H9 (cell line): ENCODE measurements around the gene RAP1GAP2. TPM values are rescaled to one million over a fixed set of nuclear protein-coding genes. Genes with fewer than 3 reads are reported as not detected.

Experiments used
- DNase-seq: peaks from one replicate; pipeline ENCODE4 v3.0.0-alpha.2; 2017
- H2AFZ ChIP-seq: one replicate; pipeline ENCODE4 v1.6.1; 2013; ENCODE audit warnings: mild to moderate bottlenecking, low read length, control low read depth, moderate library complexity
- H2AK5ac ChIP-seq: 2 replicates; pipeline ENCODE4 v1.6.1; 2013; ENCODE audit warnings: low read length, control low read depth, mixed read lengths; ENCODE audit not compliant: insufficient read length
- H2BK120ac ChIP-seq: one replicate; pipeline ENCODE4 v1.6.1; 2013; ENCODE audit warnings: low read depth, mild to moderate bottlenecking, low read length, control low read depth, inconsistent platforms; ENCODE audit not compliant: poor library complexity, severe bottlenecking
- H2BK12ac ChIP-seq: 2 replicates; pipeline ENCODE4 v1.6.1; 2013; ENCODE audit warnings: low read length, control low read depth, mixed read lengths, low read depth; ENCODE audit not compliant: insufficient read length
- H2BK15ac ChIP-seq: 2 replicates; pipeline ENCODE4 v1.6.1; 2013; ENCODE audit warnings: low read depth, low read length, control low read depth
- H2BK20ac ChIP-seq: one replicate; pipeline ENCODE4 v1.6.1; 2013; ENCODE audit warnings: low read depth, mild to moderate bottlenecking, low read length, control low read depth, inconsistent platforms; ENCODE audit not compliant: poor library complexity, severe bottlenecking
- H2BK5ac ChIP-seq: 2 replicates; pipeline ENCODE4 v1.6.1; 2013; ENCODE audit warnings: low read length, control low read depth, mixed read lengths; ENCODE audit not compliant: insufficient read length
- H3K14ac ChIP-seq: 2 replicates; pipeline ENCODE4 v1.6.1; 2013; ENCODE audit warnings: low read length, control low read depth; ENCODE audit not compliant: insufficient read depth
- H3K18ac ChIP-seq: 2 replicates; pipeline ENCODE4 v1.6.1; 2013; ENCODE audit warnings: low read depth, mild to moderate bottlenecking, mixed read lengths, low read length, control low read depth; ENCODE audit not compliant: insufficient read length
- H3K23ac ChIP-seq: 2 replicates; pipeline ENCODE4 v1.6.1; 2013; ENCODE audit warnings: low read length, control low read depth, mixed read lengths, low read depth; ENCODE audit not compliant: insufficient read length
- H3K23me2 ChIP-seq: 2 replicates; pipeline ENCODE4 v1.6.1; 2013; ENCODE audit warnings: low read depth, mild to moderate bottlenecking, mixed read lengths, low read length, control low read depth; ENCODE audit not compliant: insufficient read length, poor library complexity, severe bottlenecking
- H3K27ac ChIP-seq: 2 replicates; pipeline ENCODE4 v1.5.1; 2013; ENCODE audit warnings: low read length, control low read depth, mixed read lengths, low read depth; ENCODE audit not compliant: insufficient read length
- H3K27me3 ChIP-seq: 2 replicates; pipeline ENCODE4 v1.6.1; 2013; ENCODE audit warnings: low read length, control low read depth, inconsistent platforms; ENCODE audit not compliant: insufficient read depth
- H3K4ac ChIP-seq: 2 replicates; pipeline ENCODE4 v1.6.1; 2013; ENCODE audit warnings: low read depth, mild to moderate bottlenecking, control low read depth, inconsistent platforms, low read length, moderate library complexity
- H3K4me1 ChIP-seq: 2 replicates; pipeline ENCODE4 v1.6.1; 2013; ENCODE audit warnings: low read length, control low read depth, inconsistent platforms; ENCODE audit not compliant: insufficient read depth
- H3K4me2 ChIP-seq: 2 replicates; pipeline ENCODE4 v1.6.1; 2013; ENCODE audit warnings: low read length, control low read depth, mixed read lengths; ENCODE audit not compliant: insufficient read length, insufficient read depth
- H3K56ac ChIP-seq: 2 replicates; pipeline ENCODE4 v1.6.1; 2013; ENCODE audit warnings: low read depth, mild to moderate bottlenecking, mixed read lengths, low read length, control low read depth; ENCODE audit not compliant: insufficient read length
- H3K79me1 ChIP-seq: 2 replicates; pipeline ENCODE4 v1.6.1; 2013; ENCODE audit warnings: low read depth, mild to moderate bottlenecking, moderate library complexity, low read length, control low read depth, inconsistent platforms; ENCODE audit not compliant: insufficient read depth, poor library complexity, severe bottlenecking
- H3K79me2 ChIP-seq: 2 replicates; pipeline ENCODE4 v1.6.1; 2013; ENCODE audit warnings: low read length, control low read depth, inconsistent platforms; ENCODE audit not compliant: insufficient read depth
- H3K9ac ChIP-seq: 2 replicates; pipeline ENCODE4 v1.6.1; 2013; ENCODE audit warnings: low read length, control low read depth, mixed read lengths; ENCODE audit not compliant: insufficient read length; ENCODE audit errors: extremely low read depth
- H3K9me3 ChIP-seq: one replicate; pipeline ENCODE4 v1.6.1; 2013; ENCODE audit warnings: low read depth, low read length, inconsistent platforms; ENCODE audit not compliant: control insufficient read depth
- H3T11ph ChIP-seq: one replicate; pipeline ENCODE4 v1.6.1; 2013; ENCODE audit warnings: mild to moderate bottlenecking, low read length, control low read depth, inconsistent platforms
- H4K20me1 ChIP-seq: one replicate; pipeline ENCODE4 v1.6.1; 2013; ENCODE audit not compliant: control insufficient read depth, insufficient read length, insufficient read depth
- H4K5ac ChIP-seq: 2 replicates; pipeline ENCODE4 v1.6.1; 2013; ENCODE audit warnings: low read depth, mild to moderate bottlenecking, mixed read lengths, low read length, control low read depth; ENCODE audit not compliant: insufficient read length
- H4K8ac ChIP-seq: replicated peaks from 2 replicates; pipeline ENCODE4 v1.6.1; 2013; ENCODE audit warnings: low read length, control low read depth, mixed read lengths, low read depth; ENCODE audit not compliant: insufficient read length
- H4K91ac ChIP-seq: 2 replicates; pipeline ENCODE4 v1.6.1; 2013; ENCODE audit warnings: low read depth, mild to moderate bottlenecking, moderate library complexity, mixed read lengths, low read length, control low read depth; ENCODE audit not compliant: insufficient read length
- H3K27ac Mint-ChIP-seq, 3 experiments: 2 replicates in 2 of 3; 3 replicates in 1 of 3; pipeline ENCODE4 v1.8.0; 2020 to 2021; ENCODE audit warnings: mixed read lengths in 3 of 3, mild to moderate bottlenecking in 1 of 3, moderate library complexity in 1 of 3
- H3K27me3 Mint-ChIP-seq: 2 replicates; pipeline ENCODE4 v1.8.0; 2021; ENCODE audit warnings: low read depth, mild to moderate bottlenecking, moderate library complexity, mixed read lengths
- H3K36me3 Mint-ChIP-seq, 3 experiments: 2 replicates in 2 of 3; 3 replicates in 1 of 3; pipeline ENCODE4 v1.8.0; 2020 to 2021; ENCODE audit warnings: low read depth in 3 of 3, mixed read lengths in 3 of 3; ENCODE audit not compliant: insufficient read depth in 1 of 3
- H3K4me1 Mint-ChIP-seq, 2 experiments: 2 replicates each; pipeline ENCODE4 v1.8.0; 2020; ENCODE audit warnings: mixed read lengths in 2 of 2
- H3K4me3 Mint-ChIP-seq, 2 experiments: 2 replicates in 1 of 2; 3 replicates in 1 of 2; pipeline ENCODE4 v1.8.0; 2020 to 2021; ENCODE audit warnings: mild to moderate bottlenecking in 2 of 2, mixed read lengths in 2 of 2, moderate library complexity in 1 of 2
- H3K9me3 Mint-ChIP-seq, 2 experiments: 2 replicates in 1 of 2; 3 replicates in 1 of 2; pipeline ENCODE4 v1.8.0; 2020; ENCODE audit warnings: mild to moderate bottlenecking in 2 of 2, mixed read lengths in 2 of 2, moderate library complexity in 1 of 2
- CTCF ChIP-seq: fragments of 200-600 bp; sonication (generic); conservative IDR thresholded peaks from 3 replicates; pipeline ENCODE4 v1.8.0; 2021; ENCODE audit warnings: antibody characterized with exemption, mild to moderate bottlenecking
- WGBS: extraction: QIAGEN DNeasy Blood & Tissue Kit; methylation state at CpG from one replicate; pipeline ENCODE4 v1.1.7; 2013; ENCODE audit warnings: missing lambda C conversion rate, low lambda C conversion rate, mixed read lengths; ENCODE audit not compliant: insufficient read length; ENCODE audit errors: extremely low coverage; 5-methylcytosine and 5-hydroxymethylcytosine counted together
- total RNA-seq: library from RNA; stranded (reverse); gene quantifications from 2 replicates; pipeline ENCODE4 v1.2.1, GENCODE V29; 2021

RAP1GAP2 gene
- total RNA-seq, 1 experiment from 2014 or later = 33.8 TPM

- Histone ChIP-seq H2AFZ (no peak overlapping the region), H4K8ac (no peak overlapping the region), H4K91ac (no peak overlapping the region), H3K4me1 (no peaks in the 10 kb centered on the region), H3K27ac (no peak overlapping the region), H2BK5ac (no peak overlapping the region), H3K4me2 (no peak overlapping the region), H2AK5ac (no peak overlapping the region), H4K5ac (no peak overlapping the region), H2BK120ac (no peak overlapping the region), H3K14ac (no peak overlapping the region), H3K18ac (no peak overlapping the region), H3K9me3 (no peaks in the 10 kb centered on the region), H4K20me1 (peaks cover 3% of the 10 kb centered on the region), H3K56ac (no peak overlapping the region), H3K4ac (no peak overlapping the region), H3K79me1 (no peaks in the 10 kb centered on the region), H3K27me3 (no peaks in the 10 kb centered on the region), H3K23me2 (no peaks in the 10 kb centered on the region), H3K9ac (no peak overlapping the region), H2BK15ac (no peak overlapping the region), H2BK12ac (no peak overlapping the region), H3K23ac (no peak overlapping the region), H3T11ph (no peak overlapping the region), H3K79me2 (no peaks in the 10 kb centered on the region), H2BK20ac (no peak overlapping the region)
- no peak for DNase-seq
- Mint-ChIP-seq H3K27me3 (no peaks in the 10 kb centered on the region), H3K36me3 (peaks cover 14 to 40% (median 17%) of the 10 kb centered on the region in 3 experiments), H3K9me3 (no peaks in the 10 kb centered on the region; a peak in 1 of 5 replicates), H3K27ac (no peak overlapping the region; a peak in 2 of 7 replicates), H3K4me3 (no peak overlapping the region), H3K4me1 (peaks cover 0 to 2% of the 10 kb centered on the region in 2 experiments; a peak in 1 of 4 replicates)
- TF ChIP-seq CTCF = no peak
- no CpG with 5 or more reads among the region's 7 CpGs for WGBS
Observed at GRCh38 chr17:3015890-3016289, 219.7 kb downstream of the RAP1GAP2 start.
